HCT116 (cell line): ENCODE measurements around the gene SNAP29. TPM values are rescaled to one million over a fixed set of nuclear protein-coding genes. Genes with fewer than 3 reads are reported as not detected.

Experiments used
- ATAC-seq: fragments of 200-7000 bp; cut with Tn5 transposase; 2 replicates; pipeline ENCODE4 v1.9.1; 2020; ENCODE audit warnings: mild to moderate bottlenecking, moderate library complexity
- BruUV-seq: library from RNA; stranded (reverse); fragments of 400-500 nt; replicated peaks from 2 replicates; lab custom pipeline; 2021; lab: Mats Ljungman, UMichigan
- CTCF ChIA-PET: fragments of 300-600 bp; sonication (Branson Sonifier 250); formaldehyde crosslinking; loops from one replicate; lab custom pipeline; 2021; ENCODE audit warnings: antibody characterized with exemption; lab: Charles Lee
- POLR2A ChIA-PET: fragments of 300-600, 350-600 bp; sonication (Branson Sonifier 250); formaldehyde crosslinking; loops from one replicate; lab custom pipeline; 2021; ENCODE audit warnings: antibody characterized with exemption; lab: Charles Lee
- RAD21 ChIA-PET, 2 experiments: fragments of 300-600 bp; sonication (Branson Sonifier 250); formaldehyde crosslinking; loops; one replicate each; lab custom pipeline; 2023; ENCODE audit warnings: low total read pairs in 2 of 2; ENCODE audit not compliant: uncharacterized antibody in 2 of 2, unreplicated experiment in 2 of 2, low non-redundant PET in 1 of 2; lab: Charles Lee
- DNase-seq: peaks from one replicate; pipeline ENCODE4 v3.0.0-alpha.2; 2010; ENCODE audit warnings: low read depth, low spot score
- H2AFZ ChIP-seq: fragments of 200-600 bp; shearing (Covaris generic), sonication (generic); 2 replicates; pipeline ENCODE4 v1.6.1; 2017; ENCODE audit warnings: low read depth, mixed run types, mixed read lengths, antibody characterized with exemption, low read length; ENCODE audit not compliant: poor library complexity, severe bottlenecking
- H3K27ac ChIP-seq: 2 replicates; pipeline ENCODE4 v1.5.1; 2012; ENCODE audit warnings: low read depth, low read length
- H3K27me3 ChIP-seq: fragments of 200-600 bp; sonication (generic); 2 replicates; pipeline ENCODE4 v1.6.1; 2016; ENCODE audit warnings: mixed run types, low read length, mixed read lengths; ENCODE audit not compliant: insufficient read depth
- H3K36me3 ChIP-seq, 2 experiments: fragments of 200-500 bp in 1 of 2; fragments of 200-600 bp in 1 of 2; sonication (Bioruptor generic) in 1 of 2; sonication (generic) in 1 of 2; 2 replicates each; pipeline versions ENCODE4 v1.5.1 to v1.6.1; 2014 to 2016; ENCODE audit warnings: low read length in 2 of 2, inconsistent platforms in 1 of 2, mixed read lengths in 1 of 2, mixed run types in 1 of 2; ENCODE audit not compliant: insufficient read depth in 2 of 2, control insufficient read depth in 1 of 2
- H3K4me1 ChIP-seq, 2 experiments: fragments of 200-600 bp in 1 of 2; sonication (generic) in 1 of 2; 2 replicates each; pipeline versions ENCODE4 v1.5.1 to v1.6.1; 2012 to 2017; ENCODE audit warnings: low read length in 2 of 2, inconsistent platforms in 1 of 2, mild to moderate bottlenecking in 1 of 2, mixed read lengths in 1 of 2, mixed run types in 1 of 2, moderate library complexity in 1 of 2; ENCODE audit not compliant: insufficient read depth in 2 of 2, control insufficient read depth in 1 of 2
- H3K4me2 ChIP-seq: fragments of 200-600 bp; sonication (generic); 2 replicates; pipeline ENCODE4 v1.6.1; 2017; ENCODE audit warnings: mixed run types, low read length, mixed read lengths
- H3K4me3 ChIP-seq, 2 experiments: fragments of 200-600 bp in 1 of 2; sonication (generic) in 1 of 2; replicated peaks in 1 of 2; 2 replicates each; pipeline ENCODE4 v1.5.1; 2011 to 2016; ENCODE audit warnings: low read length in 2 of 2, control low read depth in 1 of 2, low read depth in 1 of 2, mild to moderate bottlenecking in 1 of 2, mixed read lengths in 1 of 2, mixed run types in 1 of 2
- H3K79me2 ChIP-seq: fragments of 200-600 bp; sonication (generic); 2 replicates; pipeline ENCODE4 v1.6.1; 2017; ENCODE audit warnings: mild to moderate bottlenecking, mixed run types, low read length, moderate library complexity, mixed read lengths; ENCODE audit not compliant: insufficient read depth
- H3K9ac ChIP-seq: fragments of 200-600 bp; sonication (generic); 2 replicates; pipeline ENCODE4 v1.6.1; 2016; ENCODE audit warnings: low read length, mixed read lengths
- H3K9me2 ChIP-seq: fragments of 200-600 bp; sonication (generic), shearing (Covaris generic); 2 replicates; pipeline ENCODE4 v1.6.1; 2017; ENCODE audit warnings: mixed run types, mild to moderate bottlenecking, moderate library complexity; ENCODE audit not compliant: insufficient read depth
- H3K9me3 ChIP-seq, 2 experiments: fragments of 200-500 bp in 1 of 2; fragments of 200-600 bp in 1 of 2; sonication (Bioruptor generic) in 1 of 2; sonication (generic) in 1 of 2; 2 replicates each; pipeline ENCODE4 v1.6.1; 2014 to 2017; ENCODE audit warnings: low read length in 2 of 2, mixed read lengths in 2 of 2, inconsistent platforms in 1 of 2, low read depth in 1 of 2, mild to moderate bottlenecking in 1 of 2, mixed run types in 1 of 2, moderate library complexity in 1 of 2; ENCODE audit not compliant: control insufficient read depth in 1 of 2, insufficient read depth in 1 of 2
- H4K20me1 ChIP-seq: fragments of 200-600 bp; sonication (generic), shearing (Covaris generic); 2 replicates; pipeline ENCODE4 v1.6.1; 2017; ENCODE audit warnings: mixed run types, mild to moderate bottlenecking, moderate library complexity; ENCODE audit not compliant: insufficient read depth
- CBX3 ChIP-seq: IDR thresholded peaks from 2 replicates; pipeline ENCODE4 v1.6.1; 2012; ENCODE audit warnings: low read depth
- CEBPB ChIP-seq: IDR thresholded peaks from 2 replicates; pipeline ENCODE4 v1.6.1; 2012; ENCODE audit warnings: low read depth
- EGR1 ChIP-seq: IDR thresholded peaks from 2 replicates; pipeline ENCODE4 v1.6.1; 2012; ENCODE audit warnings: low read depth
- FOSL1 ChIP-seq: IDR thresholded peaks from 2 replicates; pipeline ENCODE4 v1.6.1; 2012; ENCODE audit warnings: low read depth
- JUND ChIP-seq: IDR thresholded peaks from 2 replicates; pipeline ENCODE4 v1.6.1; 2012
- POLR2AphosphoS5 ChIP-seq: IDR thresholded peaks from 2 replicates; pipeline ENCODE4 v1.6.1; 2011; ENCODE audit warnings: mild to moderate bottlenecking, low read depth, low read length, moderate library complexity
- RAD21 ChIP-seq: IDR thresholded peaks from 2 replicates; pipeline ENCODE4 v1.6.1; 2012; ENCODE audit warnings: low read depth, mild to moderate bottlenecking
- SIN3A ChIP-seq: IDR thresholded peaks from 2 replicates; pipeline ENCODE4 v1.6.1; 2012; ENCODE audit warnings: low read depth
- SP1 ChIP-seq: IDR thresholded peaks from 2 replicates; pipeline ENCODE4 v1.6.1; 2012; ENCODE audit warnings: low read depth
- SRF ChIP-seq: IDR thresholded peaks from 2 replicates; pipeline ENCODE4 v1.6.1; 2012; ENCODE audit warnings: low read depth
- TCF7L2 ChIP-seq: IDR thresholded peaks from 2 replicates; pipeline ENCODE4 v1.7.0; 2011; ENCODE audit warnings: borderline replicate concordance, inconsistent platforms; ENCODE audit not compliant: insufficient read depth, insufficient read length; ENCODE audit errors: extremely low read depth
- YY1 ChIP-seq: IDR thresholded peaks from 2 replicates; pipeline ENCODE4 v1.6.1; 2011; ENCODE audit warnings: low read length, low read depth, moderate library complexity, mild to moderate bottlenecking; ENCODE audit not compliant: insufficient replicate concordance; ENCODE audit errors: extremely low read depth
- ZBTB33 ChIP-seq: IDR thresholded peaks from 2 replicates; pipeline ENCODE4 v1.6.1; 2011; ENCODE audit warnings: mild to moderate bottlenecking, low read length, moderate library complexity; ENCODE audit not compliant: insufficient replicate concordance; ENCODE audit errors: extremely low read depth
- intact Hi-C: fragments of 100-400 bp; cut with micrococcal nuclease; formaldehyde crosslinking; loops from 2 replicates; pipeline ENCODE4 v1.10.0; 2022
- total RNA-seq: library from RNA; stranded (reverse); gene quantifications from one replicate; pipeline ENCODE4 v1.2.1, GENCODE V29; 2021; ENCODE audit not compliant: unreplicated experiment
- TF ChIP-seq, protein P1 (sequence below), 3 experiments: fragments of 200-600 bp in 1 of 3; sonication (generic) in 1 of 3; IDR thresholded peaks in 2 of 3; conservative IDR thresholded peaks in 1 of 3; 2 replicates each; pipeline ENCODE4 v1.5.1; 2012 to 2017; ENCODE audit warnings: low read depth in 2 of 3, low read length in 2 of 3, antibody characterized with exemption in 1 of 3, borderline replicate concordance in 1 of 3, control low read depth in 1 of 3, mild to moderate bottlenecking in 1 of 3, mixed read lengths in 1 of 3, mixed run types in 1 of 3, moderate library complexity in 1 of 3; ENCODE audit not compliant: insufficient read depth in 1 of 3
- TF ChIP-seq, protein P2 (sequence below): IDR thresholded peaks from 2 replicates; pipeline ENCODE4 v1.6.1; 2012; ENCODE audit warnings: low read depth
- TF ChIP-seq, protein P3 (sequence below): IDR thresholded peaks from 2 replicates; pipeline ENCODE4 v1.6.1; 2012
- TF ChIP-seq, protein P4 (sequence below): IDR thresholded peaks from 2 replicates; pipeline ENCODE4 v1.6.1; 2012

Gene SNAP29
- total RNA-seq, 1 experiment from 2014 or later, result 27.3 TPM

DNA sequence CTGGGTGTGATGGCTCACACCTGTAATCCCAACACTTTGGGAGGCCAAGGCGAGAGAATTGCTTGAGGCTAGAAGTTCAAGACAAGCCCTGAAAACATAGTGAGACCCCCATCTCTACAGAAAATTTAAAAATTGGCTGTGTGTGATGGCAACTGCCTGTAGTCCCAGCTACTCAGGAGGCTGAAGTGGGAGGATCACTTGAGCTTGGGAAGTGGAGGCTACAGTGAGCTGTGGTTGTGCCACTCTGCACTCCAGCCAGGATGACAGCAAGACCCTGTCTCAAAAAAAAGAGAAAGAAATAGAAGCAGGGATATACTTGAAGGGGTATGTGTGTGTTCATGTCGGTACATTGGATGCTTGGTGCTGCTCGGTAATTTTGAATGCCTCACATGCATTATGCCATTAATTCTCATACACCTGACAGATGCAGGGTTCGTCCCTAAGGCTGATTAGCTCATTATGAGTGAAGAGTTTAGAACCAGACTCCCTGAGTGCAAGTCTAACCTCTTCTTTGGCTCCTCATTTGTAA is 72.4 kb downstream of the SNAP29 start:
- ChIA-PET POLR2A (interaction anchor here (1.2 kb wide), 1 partner anchor 9 kb away, joined by 3 read pairs; no protein-coding TSS in a partner anchor), CTCF (interaction anchor here (1.2 kb wide), 1 partner anchor 14 kb away, joined by 5 read pairs; the partner anchor contains the start of gene CRKL)
- H3K4me1 ChIP-seq, result no peaks in the 10 kb centered on the region

More for the DNA sequence above, 72.4 kb downstream of the SNAP29 start:
- Histone ChIP-seq H3K4me3 (no peak overlapping the region), H2AFZ (no peak overlapping the region), H3K27ac (no peak overlapping the region), H3K9me2 (no peaks in the 10 kb centered on the region), H4K20me1 (peaks cover 33% of the 10 kb centered on the region; the same call in 1 of the 2 replicates), H3K9ac (no peak overlapping the region), H3K36me3 (peaks cover 12 to 19% of the 10 kb centered on the region in 2 experiments; a peak in 3 of 4 replicates), H3K27me3 (no peaks in the 10 kb centered on the region), H3K9me3 (no peaks in the 10 kb centered on the region), H3K79me2 (peaks cover 99% of the 10 kb centered on the region), H3K4me2 (no peak overlapping the region)
- TF ChIP-seq POLR2AphosphoS5 (no peak), YY1 (no peak), ZBTB33 (no peak), FOSL1 (no peak), SRF (no peak), SP1 (no peak), EGR1 (no peak), TCF7L2 (no peak), SIN3A (no peak), JUND (no peak), CBX3 (no peak), RAD21 (no peak), CEBPB (no peak)
- TF ChIP-seq, protein P1, sequence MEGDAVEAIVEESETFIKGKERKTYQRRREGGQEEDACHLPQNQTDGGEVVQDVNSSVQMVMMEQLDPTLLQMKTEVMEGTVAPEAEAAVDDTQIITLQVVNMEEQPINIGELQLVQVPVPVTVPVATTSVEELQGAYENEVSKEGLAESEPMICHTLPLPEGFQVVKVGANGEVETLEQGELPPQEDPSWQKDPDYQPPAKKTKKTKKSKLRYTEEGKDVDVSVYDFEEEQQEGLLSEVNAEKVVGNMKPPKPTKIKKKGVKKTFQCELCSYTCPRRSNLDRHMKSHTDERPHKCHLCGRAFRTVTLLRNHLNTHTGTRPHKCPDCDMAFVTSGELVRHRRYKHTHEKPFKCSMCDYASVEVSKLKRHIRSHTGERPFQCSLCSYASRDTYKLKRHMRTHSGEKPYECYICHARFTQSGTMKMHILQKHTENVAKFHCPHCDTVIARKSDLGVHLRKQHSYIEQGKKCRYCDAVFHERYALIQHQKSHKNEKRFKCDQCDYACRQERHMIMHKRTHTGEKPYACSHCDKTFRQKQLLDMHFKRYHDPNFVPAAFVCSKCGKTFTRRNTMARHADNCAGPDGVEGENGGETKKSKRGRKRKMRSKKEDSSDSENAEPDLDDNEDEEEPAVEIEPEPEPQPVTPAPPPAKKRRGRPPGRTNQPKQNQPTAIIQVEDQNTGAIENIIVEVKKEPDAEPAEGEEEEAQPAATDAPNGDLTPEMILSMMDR (IDR thresholded peaks at IDR 0.05 in 2 of 3, conservative IDR thresholded peaks at IDR 0.05 in 1 of 3; ENCODE audit: borderline replicate concordance in 1 of 3, insufficient read depth in 1 of 3, low read depth in 2 of 3, low read length in 2 of 3), result no peak
- TF ChIP-seq, protein P2, sequence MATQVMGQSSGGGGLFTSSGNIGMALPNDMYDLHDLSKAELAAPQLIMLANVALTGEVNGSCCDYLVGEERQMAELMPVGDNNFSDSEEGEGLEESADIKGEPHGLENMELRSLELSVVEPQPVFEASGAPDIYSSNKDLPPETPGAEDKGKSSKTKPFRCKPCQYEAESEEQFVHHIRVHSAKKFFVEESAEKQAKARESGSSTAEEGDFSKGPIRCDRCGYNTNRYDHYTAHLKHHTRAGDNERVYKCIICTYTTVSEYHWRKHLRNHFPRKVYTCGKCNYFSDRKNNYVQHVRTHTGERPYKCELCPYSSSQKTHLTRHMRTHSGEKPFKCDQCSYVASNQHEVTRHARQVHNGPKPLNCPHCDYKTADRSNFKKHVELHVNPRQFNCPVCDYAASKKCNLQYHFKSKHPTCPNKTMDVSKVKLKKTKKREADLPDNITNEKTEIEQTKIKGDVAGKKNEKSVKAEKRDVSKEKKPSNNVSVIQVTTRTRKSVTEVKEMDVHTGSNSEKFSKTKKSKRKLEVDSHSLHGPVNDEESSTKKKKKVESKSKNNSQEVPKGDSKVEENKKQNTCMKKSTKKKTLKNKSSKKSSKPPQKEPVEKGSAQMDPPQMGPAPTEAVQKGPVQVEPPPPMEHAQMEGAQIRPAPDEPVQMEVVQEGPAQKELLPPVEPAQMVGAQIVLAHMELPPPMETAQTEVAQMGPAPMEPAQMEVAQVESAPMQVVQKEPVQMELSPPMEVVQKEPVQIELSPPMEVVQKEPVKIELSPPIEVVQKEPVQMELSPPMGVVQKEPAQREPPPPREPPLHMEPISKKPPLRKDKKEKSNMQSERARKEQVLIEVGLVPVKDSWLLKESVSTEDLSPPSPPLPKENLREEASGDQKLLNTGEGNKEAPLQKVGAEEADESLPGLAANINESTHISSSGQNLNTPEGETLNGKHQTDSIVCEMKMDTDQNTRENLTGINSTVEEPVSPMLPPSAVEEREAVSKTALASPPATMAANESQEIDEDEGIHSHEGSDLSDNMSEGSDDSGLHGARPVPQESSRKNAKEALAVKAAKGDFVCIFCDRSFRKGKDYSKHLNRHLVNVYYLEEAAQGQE, result no peak
- TF ChIP-seq, protein P3, sequence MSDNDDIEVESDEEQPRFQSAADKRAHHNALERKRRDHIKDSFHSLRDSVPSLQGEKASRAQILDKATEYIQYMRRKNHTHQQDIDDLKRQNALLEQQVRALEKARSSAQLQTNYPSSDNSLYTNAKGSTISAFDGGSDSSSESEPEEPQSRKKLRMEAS, result no peak
- TF ChIP-seq, protein P4, sequence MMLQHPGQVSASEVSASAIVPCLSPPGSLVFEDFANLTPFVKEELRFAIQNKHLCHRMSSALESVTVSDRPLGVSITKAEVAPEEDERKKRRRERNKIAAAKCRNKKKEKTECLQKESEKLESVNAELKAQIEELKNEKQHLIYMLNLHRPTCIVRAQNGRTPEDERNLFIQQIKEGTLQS, result no peak
- BruUV-seq, result no TSS peak
- DNase-seq (no peak), ATAC-seq (no peak)
- RAD21 ChIA-PET, result no interaction called here
- intact Hi-C loops, result no loop called here
